ENCODE measurements around the gene NEUROD2. TPM values are rescaled to one million over a fixed set of nuclear protein-coding genes. Genes with fewer than 3 reads are reported as not detected.

The NEUROD2 gene
- total and polyA plus RNA-seq, 8 donors, result 0.03 to 0.31 (median 0.25) TPM; not detected in 5

DNA sequence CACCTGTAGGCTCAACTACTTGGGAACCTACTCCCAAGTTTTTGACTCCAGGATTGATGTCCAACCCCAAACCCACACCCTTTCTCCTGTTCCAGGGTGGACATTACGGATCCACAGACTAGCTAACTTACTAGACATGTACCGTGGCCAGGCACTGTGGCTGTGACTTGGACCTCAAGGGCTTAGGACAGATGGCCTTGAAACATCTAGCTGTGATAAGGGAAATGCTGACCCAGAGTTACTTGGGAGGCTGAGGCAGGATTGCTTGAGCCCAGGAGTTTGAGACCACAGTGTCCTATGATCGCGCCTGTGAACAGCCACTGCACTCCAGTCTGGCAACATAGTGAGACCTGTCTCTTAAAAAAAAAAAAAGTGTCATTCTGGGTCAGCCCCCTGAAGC, 33.4 kb upstream of the NEUROD2 start:
- DNase-seq, result no peak
- H3K27ac ChIP-seq, result no peak overlapping the region
- intact Hi-C loops (cut with DNase I; ENCODE audit: low total_unique reads), result no loop called here
- peaks cover 34 to 86% (median 81%) of the 10 kb centered on the region in 4 donors for H3K4me1 ChIP-seq
- H3K27me3 ChIP-seq, result no peaks in the 10 kb centered on the region
- no peak for TF ChIP-seq POLR2A (IDR thresholded peaks at IDR 0.05)
- TF ChIP-seq POLR2AphosphoS5 (IDR thresholded peaks at IDR 0.05), result no peak
- no peak for TF ChIP-seq EP300 (IDR thresholded peaks at IDR 0.05)
- TF ChIP-seq, protein P1, sequence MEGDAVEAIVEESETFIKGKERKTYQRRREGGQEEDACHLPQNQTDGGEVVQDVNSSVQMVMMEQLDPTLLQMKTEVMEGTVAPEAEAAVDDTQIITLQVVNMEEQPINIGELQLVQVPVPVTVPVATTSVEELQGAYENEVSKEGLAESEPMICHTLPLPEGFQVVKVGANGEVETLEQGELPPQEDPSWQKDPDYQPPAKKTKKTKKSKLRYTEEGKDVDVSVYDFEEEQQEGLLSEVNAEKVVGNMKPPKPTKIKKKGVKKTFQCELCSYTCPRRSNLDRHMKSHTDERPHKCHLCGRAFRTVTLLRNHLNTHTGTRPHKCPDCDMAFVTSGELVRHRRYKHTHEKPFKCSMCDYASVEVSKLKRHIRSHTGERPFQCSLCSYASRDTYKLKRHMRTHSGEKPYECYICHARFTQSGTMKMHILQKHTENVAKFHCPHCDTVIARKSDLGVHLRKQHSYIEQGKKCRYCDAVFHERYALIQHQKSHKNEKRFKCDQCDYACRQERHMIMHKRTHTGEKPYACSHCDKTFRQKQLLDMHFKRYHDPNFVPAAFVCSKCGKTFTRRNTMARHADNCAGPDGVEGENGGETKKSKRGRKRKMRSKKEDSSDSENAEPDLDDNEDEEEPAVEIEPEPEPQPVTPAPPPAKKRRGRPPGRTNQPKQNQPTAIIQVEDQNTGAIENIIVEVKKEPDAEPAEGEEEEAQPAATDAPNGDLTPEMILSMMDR (IDR thresholded peaks at IDR 0.05), result no peak
- no peak overlapping the region for H3K4me3 ChIP-seq
- no peaks in the 10 kb centered on the region for H3K9me3 ChIP-seq
- WGBS, 5 donors, result 88 to 98% (median 95%) methylated on average over 4 of the region's 4 CpGs
- H3K36me3 ChIP-seq, result peaks cover 0 to 3% (median 0%) of the 10 kb centered on the region in 4 donors

DNA sequence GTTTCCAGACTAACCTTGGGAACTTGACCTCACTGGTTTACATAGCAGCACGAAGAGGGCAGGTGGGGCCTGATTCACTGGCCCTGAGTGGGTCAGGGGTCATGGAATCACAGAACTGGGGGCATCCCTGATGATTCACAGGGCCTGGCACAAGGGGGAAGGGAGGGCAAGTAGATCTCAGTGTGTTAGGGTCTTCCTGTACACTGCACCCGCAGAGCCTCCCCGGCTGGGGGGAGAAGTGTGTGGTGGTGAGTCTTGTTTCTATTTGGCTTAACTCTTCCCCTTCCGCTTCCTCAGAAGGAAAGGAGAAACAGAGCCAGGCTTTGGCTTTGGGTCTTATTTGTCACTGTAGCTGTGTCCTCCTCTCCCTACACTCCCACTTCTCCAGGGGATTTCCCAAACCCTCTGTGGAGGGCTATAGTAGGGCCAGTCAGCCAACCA, 32.9 kb upstream of the NEUROD2 start:
- Histone ChIP-seq H3K36me3 (peaks cover 0 to 3% (median 0%) of the 10 kb centered on the region in 4 donors), H3K27me3 (no peaks in the 10 kb centered on the region), H3K4me1 (peaks cover 34 to 91% (median 83%) of the 10 kb centered on the region in 4 donors), H3K9me3 (no peaks in the 10 kb centered on the region), H3K4me3 (no peak overlapping the region), H3K27ac (no peak overlapping the region)
- no peak for DNase-seq
- WGBS, 5 donors, result 39 to 54% (median 47%) methylated on average over 4 of the region's 4 CpGs
- intact Hi-C loops (cut with DNase I; ENCODE audit: low total_unique reads), result no loop called here
- TF ChIP-seq POLR2AphosphoS5 (IDR thresholded peaks at IDR 0.05) (no peak), EP300 (IDR thresholded peaks at IDR 0.05) (no peak), POLR2A (IDR thresholded peaks at IDR 0.05) (no peak)
- TF ChIP-seq, protein P1 (IDR thresholded peaks at IDR 0.05), result no peak

DNA sequence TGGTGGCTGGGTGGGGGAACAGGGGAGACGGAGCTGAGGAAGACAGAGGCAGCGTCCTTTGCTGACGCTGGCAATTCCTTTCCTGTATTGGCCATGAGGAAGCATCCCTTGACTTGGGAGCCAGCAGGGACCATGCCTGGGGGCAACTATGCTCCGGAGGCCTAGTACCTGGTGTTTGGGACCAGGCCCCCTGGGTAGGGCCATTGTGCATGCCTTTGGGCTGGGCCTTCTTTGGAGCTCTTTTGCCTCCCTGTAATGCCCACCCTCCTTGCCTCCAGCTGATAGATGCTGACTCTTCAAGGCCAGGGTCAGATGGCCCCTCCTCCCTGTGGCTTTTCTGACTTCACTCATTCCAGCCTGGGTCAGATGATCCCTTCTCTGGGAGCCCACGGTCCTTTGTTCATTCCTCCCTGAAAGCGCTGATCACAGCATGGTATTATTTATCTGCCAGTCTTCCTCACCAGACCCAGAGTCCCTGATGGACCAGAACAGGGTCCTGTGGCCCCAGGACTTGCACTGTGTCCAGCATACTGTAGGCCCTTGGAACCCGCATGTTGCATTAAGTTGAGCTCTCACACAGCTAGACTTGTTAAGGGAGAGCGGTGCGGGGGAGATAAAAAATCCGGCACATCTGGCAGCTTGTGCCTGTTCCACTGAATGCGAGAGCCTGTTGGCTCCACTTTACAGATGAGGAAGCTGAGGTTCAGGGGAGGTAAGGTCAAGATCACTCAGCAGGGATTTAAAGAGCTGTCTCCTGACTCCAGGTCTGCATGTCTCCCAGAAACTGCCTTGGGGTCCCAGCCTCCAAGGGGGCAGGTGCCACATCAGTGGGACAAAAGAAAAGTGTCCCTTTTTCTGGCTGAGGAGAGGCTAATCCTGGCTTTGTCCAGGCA, 32.1 kb upstream of the NEUROD2 start:
- Histone ChIP-seq H3K4me1 (peaks cover 34 to 92% (median 83%) of the 10 kb centered on the region in 4 donors), H3K4me3 (no peak overlapping the region), H3K36me3 (peaks cover 0 to 3% (median 0%) of the 10 kb centered on the region in 4 donors), H3K27ac (no peak overlapping the region), H3K9me3 (no peaks in the 10 kb centered on the region), H3K27me3 (no peaks in the 10 kb centered on the region)
- TF ChIP-seq, protein P1 (IDR thresholded peaks at IDR 0.05), result no peak
- TF ChIP-seq EP300 (IDR thresholded peaks at IDR 0.05) (no peak), POLR2A (IDR thresholded peaks at IDR 0.05) (no peak), POLR2AphosphoS5 (IDR thresholded peaks at IDR 0.05) (no peak)
- WGBS, 5 donors, result 85 to 90% (median 87%) methylated on average over 10 to 11 of the region's 11 CpGs
- intact Hi-C loops (cut with DNase I; ENCODE audit: low total_unique reads), result no loop called here
- no peak for DNase-seq

DNA sequence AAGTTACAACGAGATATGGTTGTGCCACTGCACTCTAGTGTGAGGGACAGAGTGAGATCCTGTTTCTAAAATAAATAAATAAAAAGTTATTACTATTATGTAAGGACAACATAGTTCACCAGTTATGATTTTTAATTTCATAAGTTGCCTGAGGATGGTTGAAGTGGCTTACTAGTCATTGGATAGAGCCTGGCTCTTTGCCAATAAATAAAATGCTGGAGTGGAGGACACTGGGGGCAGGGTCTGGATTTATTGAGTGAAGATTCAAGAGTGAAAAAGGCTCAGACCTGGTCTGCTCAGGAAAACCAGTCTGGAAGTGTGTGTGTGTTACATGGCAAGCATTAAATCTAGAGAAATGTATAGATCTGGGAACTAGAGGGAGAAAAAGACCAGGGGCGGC, 31.3 kb upstream of the NEUROD2 start:
- Histone ChIP-seq H3K27ac (no peak overlapping the region), H3K4me1 (peaks cover 34 to 93% (median 83%) of the 10 kb centered on the region in 4 donors), H3K27me3 (no peaks in the 10 kb centered on the region), H3K9me3 (no peaks in the 10 kb centered on the region), H3K4me3 (no peak overlapping the region), H3K36me3 (peaks cover 0 to 3% (median 0%) of the 10 kb centered on the region in 4 donors)
- 68 to 81% (median 73%) methylated on average over 2 of the region's 2 CpGs for WGBS, 5 donors
- TF ChIP-seq POLR2A (IDR thresholded peaks at IDR 0.05), result no peak
- TF ChIP-seq POLR2AphosphoS5 (IDR thresholded peaks at IDR 0.05), result no peak
- no peak for TF ChIP-seq EP300 (IDR thresholded peaks at IDR 0.05)
- TF ChIP-seq, protein P1 (IDR thresholded peaks at IDR 0.05), result no peak
- intact Hi-C loops (cut with DNase I; ENCODE audit: low total_unique reads), result no loop called here
- no peak for DNase-seq
